Sigmoid colon (tissue), 3 donors: ENCODE data around the gene SERPINA4.

Source experiments
- CTCF ChIP-seq, 4 experiments: fragments of 450-650 bp in 3 of 4; fragments of 200-600 bp in 1 of 4; IDR thresholded peaks; one replicate each; pipeline ENCODE4 v1.5.1; 2016 to 2019; ENCODE audit warnings: antibody characterized with exemption in 4 of 4, mild to moderate bottlenecking in 3 of 4, moderate library complexity in 2 of 4
- POLR2A ChIP-seq, 2 donors: fragments of 450-650 bp; IDR thresholded peaks; one replicate each; pipeline ENCODE4 v1.6.1; 2016; ENCODE audit warnings: antibody characterized with exemption in 2 of 2, mild to moderate bottlenecking in 2 of 2, moderate library complexity in 2 of 2

- no peak for TF ChIP-seq CTCF (IDR thresholded peaks at IDR 0.05)
- no peak for TF ChIP-seq POLR2A (IDR thresholded peaks at IDR 0.05)
Measured at GRCh38 chr14:94591073-94591472, 29.8 kb downstream of the SERPINA4 start.
